Liver (tissue), 9 donors: Measurements from ENCODE around the gene MYL6. TPM values are rescaled to one million over a fixed set of nuclear protein-coding genes. Genes with fewer than 3 reads are reported as not detected.

Experiments
- DNase-seq: peaks from one replicate; pipeline ENCODE4 v3.0.0-alpha.2; 2017; ENCODE audit warnings: low spot score
- H3K27ac ChIP-seq, 2 donors: one replicate each; pipeline ENCODE4 v1.7.0; 2013; ENCODE audit warnings: inconsistent platforms in 2 of 2, low read length in 2 of 2, control low read depth in 1 of 2, low read depth in 1 of 2, mild to moderate bottlenecking in 1 of 2
- H3K27me3 ChIP-seq, 4 donors: one replicate each; pipeline versions ENCODE4 v1.6.1 to v1.7.0; 2013; ENCODE audit warnings: low read length in 3 of 4, inconsistent platforms in 1 of 4, mild to moderate bottlenecking in 1 of 4, moderate library complexity in 1 of 4; ENCODE audit not compliant: control insufficient read depth in 4 of 4, insufficient read depth in 4 of 4
- H3K36me3 ChIP-seq, 4 donors: one replicate each; pipeline versions ENCODE4 v1.6.1 to v1.7.0; 2013; ENCODE audit warnings: low read length in 3 of 4, mild to moderate bottlenecking in 3 of 4, low read depth in 1 of 4, moderate library complexity in 1 of 4; ENCODE audit not compliant: control insufficient read depth in 4 of 4, insufficient read depth in 3 of 4
- H3K4me1 ChIP-seq, 4 donors: one replicate each; pipeline versions ENCODE4 v1.6.1 to v1.7.0; 2013; ENCODE audit warnings: low read length in 3 of 4, mild to moderate bottlenecking in 3 of 4, moderate library complexity in 1 of 4; ENCODE audit not compliant: control insufficient read depth in 4 of 4, insufficient read depth in 4 of 4
- H3K4me3 ChIP-seq, 3 donors: one replicate each; pipeline versions ENCODE4 v1.6.1 to v1.7.0; 2013; ENCODE audit warnings: low read length in 3 of 3, control low read depth in 1 of 3, low read depth in 1 of 3, mild to moderate bottlenecking in 1 of 3
- H3K9ac ChIP-seq, 2 donors: one replicate each; pipeline ENCODE4 v1.7.0; 2013; ENCODE audit warnings: low read length in 2 of 2, mild to moderate bottlenecking in 2 of 2, moderate library complexity in 2 of 2, control low read depth in 1 of 2, low read depth in 1 of 2
- H3K9me3 ChIP-seq, 4 donors: one replicate each; pipeline versions ENCODE4 v1.6.1 to v1.7.0; 2013; ENCODE audit warnings: low read length in 3 of 4; ENCODE audit not compliant: control insufficient read depth in 4 of 4
- EGR1 ChIP-seq, 2 donors: IDR thresholded peaks; 2 replicates each; pipeline ENCODE4 v1.6.1; 2016 to 2018; ENCODE audit warnings: antibody characterized with exemption in 2 of 2, low read depth in 2 of 2
- FOXA2 ChIP-seq: IDR thresholded peaks from 2 replicates; pipeline ENCODE4 v1.6.1; 2016; ENCODE audit warnings: antibody characterized with exemption
- GABPA ChIP-seq, 2 donors: IDR thresholded peaks in 1 of 2; conservative IDR thresholded peaks in 1 of 2; 2 replicates each; pipeline ENCODE4 v1.6.1; 2016; ENCODE audit warnings: antibody characterized with exemption in 2 of 2, mild to moderate bottlenecking in 1 of 2, moderate library complexity in 1 of 2
- HNF4A ChIP-seq, 2 donors: conservative IDR thresholded peaks; 2 replicates each; pipeline ENCODE4 v1.6.1; 2016; ENCODE audit warnings: antibody characterized with exemption in 2 of 2, mild to moderate bottlenecking in 2 of 2
- HNF4G ChIP-seq: IDR thresholded peaks from 2 replicates; pipeline ENCODE4 v1.6.1; 2016; ENCODE audit warnings: antibody characterized with exemption
- JUND ChIP-seq, 2 donors: IDR thresholded peaks; 2 replicates each; pipeline ENCODE4 v1.6.1; 2016; ENCODE audit warnings: antibody characterized with exemption in 2 of 2
- NR2F2 ChIP-seq: IDR thresholded peaks from 2 replicates; pipeline ENCODE4 v1.6.1; 2016; ENCODE audit warnings: antibody characterized with exemption
- RAD21 ChIP-seq, 2 donors: IDR thresholded peaks; 2 replicates each; pipeline ENCODE4 v1.6.1; 2016; ENCODE audit warnings: antibody characterized with exemption in 2 of 2, mild to moderate bottlenecking in 2 of 2
- RXRA ChIP-seq, 2 donors: IDR thresholded peaks; 2 replicates each; pipeline ENCODE4 v1.6.1; 2017 to 2018; ENCODE audit warnings: antibody characterized with exemption in 2 of 2, mild to moderate bottlenecking in 1 of 2
- SP1 ChIP-seq: IDR thresholded peaks from 2 replicates; pipeline ENCODE4 v1.6.1; 2018; ENCODE audit warnings: antibody characterized with exemption, mild to moderate bottlenecking
- TAF1 ChIP-seq: conservative IDR thresholded peaks from 2 replicates; pipeline ENCODE4 v1.6.1; 2016; ENCODE audit warnings: antibody characterized with exemption, mild to moderate bottlenecking
- YY1 ChIP-seq: IDR thresholded peaks from 2 replicates; pipeline ENCODE4 v1.6.1; 2016; ENCODE audit warnings: antibody characterized with exemption, mild to moderate bottlenecking
- WGBS: extraction: QIAGEN DNeasy Blood & Tissue Kit; methylation state at CpG from one replicate; pipeline ENCODE4 v1.1.7; 2013; 5-methylcytosine and 5-hydroxymethylcytosine counted together
- polyA plus RNA-seq, 2 donors: library from polyadenylated mRNA; stranded (reverse) in 1 of 2; unstranded in 1 of 2; fragments of 200-250 nt in 1 of 2; fragments of >200 nt in 1 of 2; fragmentation: Nextera tagmentation in 1 of 2; extraction: Ambion mirVana in 1 of 2; gene quantifications; one replicate each; pipeline versions ENCODE4 v1.2.1 to v1.2.3, GENCODE V29; 2013 to 2015
- total RNA-seq, 2 donors: library from RNA; depleted of rRNA; stranded (reverse); fragments of >200 nt; gene quantifications; one replicate each; pipeline ENCODE4 v1.2.3, GENCODE V29; 2014
- TF ChIP-seq, protein P1 (sequence below): fragments of 150-350 bp; IDR thresholded peaks from 2 replicates; pipeline ENCODE4 v1.5.1; 2017; ENCODE audit warnings: improper control_type of control experiment, low read depth, low read length; ENCODE audit not compliant: missing input control
- TF ChIP-seq, protein P2 (sequence below): IDR thresholded peaks from 2 replicates; pipeline ENCODE4 v1.6.1; 2016; ENCODE audit warnings: antibody characterized with exemption
- TF ChIP-seq, protein P3 (sequence below): IDR thresholded peaks from 2 replicates; pipeline ENCODE4 v1.6.1; 2016; ENCODE audit warnings: antibody characterized with exemption
- TF ChIP-seq, protein P4 (sequence below): IDR thresholded peaks from 2 replicates; pipeline ENCODE4 v1.6.1; 2016; ENCODE audit warnings: antibody characterized with exemption
- TF ChIP-seq, protein P5 (sequence below): IDR thresholded peaks from 2 replicates; pipeline ENCODE4 v1.6.1; 2016; ENCODE audit warnings: antibody characterized with exemption, mild to moderate bottlenecking
- donor health status: healthy.
- donor health status: healthy.
- donor health status: healthy.
- donor health status: healthy.
- donor health status: healthy.

The MYL6 gene
- total and polyA plus RNA-seq, 4 donors, result 298 to 975 (median 624) TPM

DNA sequence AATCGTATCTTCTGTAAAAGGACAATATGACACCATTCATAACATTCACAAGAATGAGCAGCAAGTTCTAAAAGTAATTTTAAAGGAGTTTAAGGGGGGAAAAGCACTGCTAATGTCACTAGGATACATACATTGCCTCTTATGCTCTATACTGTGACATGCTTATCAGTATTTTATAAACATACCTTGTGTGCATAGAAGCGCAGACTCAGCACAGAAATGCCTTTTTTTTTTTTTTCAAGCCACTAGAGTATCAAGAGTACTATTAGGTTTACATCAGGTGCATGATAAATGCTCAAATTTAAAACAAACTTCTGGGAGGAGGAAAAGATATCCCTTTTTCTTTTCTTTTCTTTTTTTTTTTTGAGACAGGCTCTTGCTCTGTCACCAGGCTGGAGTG lies 44.7 kb downstream of the MYL6 start:
- H3K27me3 ChIP-seq, result no peaks in the 10 kb centered on the region
- TF ChIP-seq JUND (IDR thresholded peaks at IDR 0.05), result no peak
- TF ChIP-seq TAF1, result no peak
- TF ChIP-seq, protein P1, sequence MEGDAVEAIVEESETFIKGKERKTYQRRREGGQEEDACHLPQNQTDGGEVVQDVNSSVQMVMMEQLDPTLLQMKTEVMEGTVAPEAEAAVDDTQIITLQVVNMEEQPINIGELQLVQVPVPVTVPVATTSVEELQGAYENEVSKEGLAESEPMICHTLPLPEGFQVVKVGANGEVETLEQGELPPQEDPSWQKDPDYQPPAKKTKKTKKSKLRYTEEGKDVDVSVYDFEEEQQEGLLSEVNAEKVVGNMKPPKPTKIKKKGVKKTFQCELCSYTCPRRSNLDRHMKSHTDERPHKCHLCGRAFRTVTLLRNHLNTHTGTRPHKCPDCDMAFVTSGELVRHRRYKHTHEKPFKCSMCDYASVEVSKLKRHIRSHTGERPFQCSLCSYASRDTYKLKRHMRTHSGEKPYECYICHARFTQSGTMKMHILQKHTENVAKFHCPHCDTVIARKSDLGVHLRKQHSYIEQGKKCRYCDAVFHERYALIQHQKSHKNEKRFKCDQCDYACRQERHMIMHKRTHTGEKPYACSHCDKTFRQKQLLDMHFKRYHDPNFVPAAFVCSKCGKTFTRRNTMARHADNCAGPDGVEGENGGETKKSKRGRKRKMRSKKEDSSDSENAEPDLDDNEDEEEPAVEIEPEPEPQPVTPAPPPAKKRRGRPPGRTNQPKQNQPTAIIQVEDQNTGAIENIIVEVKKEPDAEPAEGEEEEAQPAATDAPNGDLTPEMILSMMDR, result no peak
- no peak for TF ChIP-seq YY1
- TF ChIP-seq, protein P2, sequence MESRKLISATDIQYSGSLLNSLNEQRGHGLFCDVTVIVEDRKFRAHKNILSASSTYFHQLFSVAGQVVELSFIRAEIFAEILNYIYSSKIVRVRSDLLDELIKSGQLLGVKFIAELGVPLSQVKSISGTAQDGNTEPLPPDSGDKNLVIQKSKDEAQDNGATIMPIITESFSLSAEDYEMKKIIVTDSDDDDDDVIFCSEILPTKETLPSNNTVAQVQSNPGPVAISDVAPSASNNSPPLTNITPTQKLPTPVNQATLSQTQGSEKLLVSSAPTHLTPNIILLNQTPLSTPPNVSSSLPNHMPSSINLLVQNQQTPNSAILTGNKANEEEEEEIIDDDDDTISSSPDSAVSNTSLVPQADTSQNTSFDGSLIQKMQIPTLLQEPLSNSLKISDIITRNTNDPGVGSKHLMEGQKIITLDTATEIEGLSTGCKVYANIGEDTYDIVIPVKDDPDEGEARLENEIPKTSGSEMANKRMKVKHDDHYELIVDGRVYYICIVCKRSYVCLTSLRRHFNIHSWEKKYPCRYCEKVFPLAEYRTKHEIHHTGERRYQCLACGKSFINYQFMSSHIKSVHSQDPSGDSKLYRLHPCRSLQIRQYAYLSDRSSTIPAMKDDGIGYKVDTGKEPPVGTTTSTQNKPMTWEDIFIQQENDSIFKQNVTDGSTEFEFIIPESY, result no peak
- TF ChIP-seq, protein P3, sequence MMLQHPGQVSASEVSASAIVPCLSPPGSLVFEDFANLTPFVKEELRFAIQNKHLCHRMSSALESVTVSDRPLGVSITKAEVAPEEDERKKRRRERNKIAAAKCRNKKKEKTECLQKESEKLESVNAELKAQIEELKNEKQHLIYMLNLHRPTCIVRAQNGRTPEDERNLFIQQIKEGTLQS, result no peak
- TF ChIP-seq NR2F2, result no peak
- TF ChIP-seq, protein P4, sequence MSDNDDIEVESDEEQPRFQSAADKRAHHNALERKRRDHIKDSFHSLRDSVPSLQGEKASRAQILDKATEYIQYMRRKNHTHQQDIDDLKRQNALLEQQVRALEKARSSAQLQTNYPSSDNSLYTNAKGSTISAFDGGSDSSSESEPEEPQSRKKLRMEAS, result no peak
- TF ChIP-seq GABPA (IDR thresholded peaks at IDR 0.05 in 1 of 2, conservative IDR thresholded peaks at IDR 0.05 in 1 of 2), result no peak
- no peak for TF ChIP-seq RAD21 (IDR thresholded peaks at IDR 0.05)
- TF ChIP-seq HNF4A (conservative IDR thresholded peaks at IDR 0.05), result no peak
- TF ChIP-seq HNF4G, result no peak
- TF ChIP-seq FOXA2, result no peak
- TF ChIP-seq, protein P5, sequence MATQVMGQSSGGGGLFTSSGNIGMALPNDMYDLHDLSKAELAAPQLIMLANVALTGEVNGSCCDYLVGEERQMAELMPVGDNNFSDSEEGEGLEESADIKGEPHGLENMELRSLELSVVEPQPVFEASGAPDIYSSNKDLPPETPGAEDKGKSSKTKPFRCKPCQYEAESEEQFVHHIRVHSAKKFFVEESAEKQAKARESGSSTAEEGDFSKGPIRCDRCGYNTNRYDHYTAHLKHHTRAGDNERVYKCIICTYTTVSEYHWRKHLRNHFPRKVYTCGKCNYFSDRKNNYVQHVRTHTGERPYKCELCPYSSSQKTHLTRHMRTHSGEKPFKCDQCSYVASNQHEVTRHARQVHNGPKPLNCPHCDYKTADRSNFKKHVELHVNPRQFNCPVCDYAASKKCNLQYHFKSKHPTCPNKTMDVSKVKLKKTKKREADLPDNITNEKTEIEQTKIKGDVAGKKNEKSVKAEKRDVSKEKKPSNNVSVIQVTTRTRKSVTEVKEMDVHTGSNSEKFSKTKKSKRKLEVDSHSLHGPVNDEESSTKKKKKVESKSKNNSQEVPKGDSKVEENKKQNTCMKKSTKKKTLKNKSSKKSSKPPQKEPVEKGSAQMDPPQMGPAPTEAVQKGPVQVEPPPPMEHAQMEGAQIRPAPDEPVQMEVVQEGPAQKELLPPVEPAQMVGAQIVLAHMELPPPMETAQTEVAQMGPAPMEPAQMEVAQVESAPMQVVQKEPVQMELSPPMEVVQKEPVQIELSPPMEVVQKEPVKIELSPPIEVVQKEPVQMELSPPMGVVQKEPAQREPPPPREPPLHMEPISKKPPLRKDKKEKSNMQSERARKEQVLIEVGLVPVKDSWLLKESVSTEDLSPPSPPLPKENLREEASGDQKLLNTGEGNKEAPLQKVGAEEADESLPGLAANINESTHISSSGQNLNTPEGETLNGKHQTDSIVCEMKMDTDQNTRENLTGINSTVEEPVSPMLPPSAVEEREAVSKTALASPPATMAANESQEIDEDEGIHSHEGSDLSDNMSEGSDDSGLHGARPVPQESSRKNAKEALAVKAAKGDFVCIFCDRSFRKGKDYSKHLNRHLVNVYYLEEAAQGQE, result no peak
- H3K9me3 ChIP-seq, result no peaks in the 10 kb centered on the region
- H3K36me3 ChIP-seq, result peaks cover 4 to 30% (median 21%) of the 10 kb centered on the region in 4 donors
- WGBS, result 79% methylated on average over 2 of the region's 2 CpGs
- no peak overlapping the region for H3K27ac ChIP-seq
- H3K9ac ChIP-seq, result no peak overlapping the region
- H3K4me3 ChIP-seq, result no peak overlapping the region
- H3K4me1 ChIP-seq, result peaks cover 0 to 7% (median 2%) of the 10 kb centered on the region in 4 donors
- no peak for DNase-seq

GRCh38 chr12:56204275-56204674 lies 46.1 kb downstream of the MYL6 start:
- Histone ChIP-seq H3K27ac (no peak overlapping the region), H3K36me3 (peaks cover 8 to 37% (median 25%) of the 10 kb centered on the region in 4 donors)
- no peak for DNase-seq

More at GRCh38 chr12:56204275-56204674, 46.1 kb downstream of the MYL6 start:
- peaks cover 0 to 7% (median 2%) of the 10 kb centered on the region in 4 donors for H3K4me1 ChIP-seq
- TF ChIP-seq, protein P4, result no peak
- TF ChIP-seq EGR1 (IDR thresholded peaks at IDR 0.05; ENCODE audit: low read depth in 2 of 2), result no peak
- no peak for TF ChIP-seq TAF1
- TF ChIP-seq SP1, result no peak
- no peak for TF ChIP-seq HNF4G
- TF ChIP-seq, protein P5, result no peak
- no peak for TF ChIP-seq YY1
- no peak for TF ChIP-seq HNF4A (conservative IDR thresholded peaks at IDR 0.05)
- TF ChIP-seq GABPA (IDR thresholded peaks at IDR 0.05 in 1 of 2, conservative IDR thresholded peaks at IDR 0.05 in 1 of 2), result no peak
- no peak for TF ChIP-seq RXRA (IDR thresholded peaks at IDR 0.05)
- no peaks in the 10 kb centered on the region for H3K9me3 ChIP-seq
- H3K27me3 ChIP-seq, result no peaks in the 10 kb centered on the region
- no peak overlapping the region for H3K9ac ChIP-seq
- no peak overlapping the region for H3K4me3 ChIP-seq
